GM23248 (cell line): ENCODE results near the gene ITGA6. TPM values are rescaled to one million over a fixed set of nuclear protein-coding genes. Genes with fewer than 3 reads are reported as not detected.
A peak's percentile ranks its signal among the peaks of the same experiment; 100 is the strongest.

Source experiments
- DNase-seq: peaks from one replicate; pipeline ENCODE4 v3.0.0-alpha.2; 2015
- H2AFZ ChIP-seq: fragments of 200-600 bp; sonication (generic); 2 replicates; pipeline ENCODE4 v1.6.1; 2016; ENCODE audit warnings: antibody characterized with exemption
- H3F3A ChIP-seq: fragments of 200-600 bp; sonication (generic); 2 replicates; pipeline ENCODE4 v1.6.1; 2016; ENCODE audit warnings: mild to moderate bottlenecking, antibody characterized with exemption, mixed run types; ENCODE audit not compliant: insufficient read depth
- H3K27ac ChIP-seq: fragments of 200-600 bp; sonication (generic); 2 replicates; pipeline ENCODE4 v1.5.1; 2016; ENCODE audit warnings: mild to moderate bottlenecking
- H3K27me3 ChIP-seq: fragments of 200-600 bp; sonication (generic); replicated peaks from 2 replicates; pipeline ENCODE4 v1.6.1; 2016; ENCODE audit warnings: mild to moderate bottlenecking; ENCODE audit not compliant: insufficient read depth
- H3K36me3 ChIP-seq: fragments of 200-600 bp; sonication (generic); 2 replicates; pipeline ENCODE4 v1.6.1; 2016; ENCODE audit warnings: low read depth, mild to moderate bottlenecking
- H3K4me1 ChIP-seq: fragments of 200-600 bp; sonication (generic); 2 replicates; pipeline ENCODE4 v1.6.1; 2016; ENCODE audit warnings: mild to moderate bottlenecking; ENCODE audit not compliant: insufficient read depth
- H3K4me2 ChIP-seq: fragments of 200-600 bp; sonication (generic); one replicate; pipeline ENCODE4 v1.6.1; 2016; ENCODE audit warnings: mild to moderate bottlenecking; ENCODE audit not compliant: unreplicated experiment
- H3K4me3 ChIP-seq: fragments of 200-600 bp; sonication (generic); 2 replicates; pipeline ENCODE4 v1.5.1; 2016; ENCODE audit warnings: mild to moderate bottlenecking
- H3K79me2 ChIP-seq: fragments of 200-600 bp; sonication (generic); 2 replicates; pipeline ENCODE4 v1.6.1; 2016; ENCODE audit warnings: mild to moderate bottlenecking; ENCODE audit not compliant: insufficient read depth
- H3K9ac ChIP-seq: fragments of 200-600 bp; sonication (generic); 2 replicates; pipeline ENCODE4 v1.6.1; 2016; ENCODE audit warnings: mild to moderate bottlenecking
- H3K9me2 ChIP-seq: fragments of 200-600 bp; sonication (generic); 2 replicates; pipeline ENCODE4 v1.6.1; 2016; ENCODE audit warnings: mixed run types, mild to moderate bottlenecking, moderate library complexity; ENCODE audit not compliant: insufficient read depth
- H3K9me3 ChIP-seq: fragments of 200-600 bp; sonication (generic); one replicate; pipeline ENCODE4 v1.6.1; 2017; ENCODE audit warnings: low read depth
- H4K20me1 ChIP-seq: fragments of 200-600 bp; sonication (generic); 2 replicates; pipeline ENCODE4 v1.6.0; 2016; ENCODE audit not compliant: insufficient read depth
- EZH2 ChIP-seq: fragments of 200-600 bp; sonication (generic); IDR thresholded peaks from 2 replicates; pipeline ENCODE4 v1.6.1; 2018; ENCODE audit warnings: antibody characterized with exemption, mild to moderate bottlenecking; ENCODE audit not compliant: insufficient read depth, poor library complexity, severe bottlenecking
- EZH2phosphoT487 ChIP-seq: fragments of 200-600 bp; sonication (generic); IDR thresholded peaks from 2 replicates; pipeline ENCODE4 v1.6.1; 2018; ENCODE audit warnings: antibody characterized with exemption, moderate library complexity, mild to moderate bottlenecking, low read depth; ENCODE audit not compliant: insufficient read depth
- WGBS, 2 experiments: methylation state at CpG; one replicate each; pipeline ENCODE4 v1.1.6; 2015 to 2017; ENCODE audit warnings: low lambda C conversion rate in 2 of 2, low coverage in 1 of 2; ENCODE audit errors: missing lambda C conversion rate in 2 of 2; 5-methylcytosine and 5-hydroxymethylcytosine counted together
- in situ Hi-C: fragments of 300-500 bp; cut with MboI; formaldehyde crosslinking; loops from 2 replicates; pipeline ENCODE4 v1.15.0; 2020
- polyA plus RNA-seq: library from polyadenylated mRNA; unstranded; fragments of >200 nt; fragmentation: Nextera tagmentation; extraction: Ambion mirVana; gene quantifications from 2 replicates; pipeline ENCODE4 v1.2.1, GENCODE V29; 2016
- total RNA-seq: library from RNA; depleted of rRNA; stranded (reverse); fragments of >200 nt; shearing (Covaris generic); gene quantifications from 2 replicates; pipeline ENCODE4 v1.2.3, GENCODE V29; 2014

The ITGA6 gene
- total and polyA plus RNA-seq, 2 experiments from 2014 or later, result 20.3 to 45.4 TPM

DNA sequence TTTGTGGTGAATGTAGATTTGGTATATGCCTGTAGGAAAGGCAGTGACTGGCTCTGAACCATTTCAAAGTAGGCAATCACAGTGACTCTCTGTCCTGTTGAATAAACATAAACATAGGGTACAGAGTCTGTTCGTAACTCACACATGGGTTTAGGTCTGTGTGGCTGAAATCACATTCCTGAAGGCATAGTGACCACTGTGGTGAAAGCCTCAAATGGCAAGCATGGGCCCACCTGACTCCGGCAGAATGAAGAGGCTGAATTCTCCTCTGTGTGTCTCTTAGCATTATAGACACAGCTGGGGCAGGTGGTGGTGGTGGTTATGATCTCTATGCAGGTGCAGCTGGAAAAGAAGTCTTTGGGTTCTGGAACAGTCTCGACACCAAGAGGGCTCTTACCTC is 61.2 kb downstream of the ITGA6 start:
- in situ Hi-C loops, result no loop called here

DNA sequence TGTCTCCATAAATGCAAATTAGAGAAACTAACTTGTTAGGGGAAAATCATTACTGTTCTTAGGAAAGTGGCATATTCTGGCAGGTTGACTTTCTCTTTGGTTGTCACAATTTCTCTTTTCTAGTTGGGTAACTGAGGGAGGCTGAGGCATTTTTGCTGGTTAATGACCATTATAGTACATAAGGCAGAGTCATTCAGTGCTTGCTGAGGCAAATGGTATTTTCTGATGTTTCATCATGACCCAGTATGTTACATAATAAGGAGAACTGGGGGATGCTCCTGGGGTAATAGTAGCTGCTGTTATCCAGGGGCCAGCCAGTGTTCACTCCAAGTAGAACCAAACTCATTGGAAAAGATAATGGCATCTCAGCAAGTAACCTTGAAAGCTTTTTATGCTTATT is 62.3 kb downstream of the ITGA6 start:
- 0 out of 2 replicates have a peak, but pooled peaks cover 8% of the 10 kb centered on the region for H3K4me1 ChIP-seq
- no peaks in the 10 kb centered on the region for H3F3A ChIP-seq
- no peaks in the 10 kb centered on the region for H3K79me2 ChIP-seq
- no peak overlapping the region for H3K9ac ChIP-seq
- no peaks in the 10 kb centered on the region for H3K27me3 ChIP-seq
- H3K9me2 ChIP-seq, result no peaks in the 10 kb centered on the region
- no peak overlapping the region for H3K4me3 ChIP-seq
- H4K20me1 ChIP-seq, result no peaks in the 10 kb centered on the region
- peaks cover 15% of the 10 kb centered on the region for H3K36me3 ChIP-seq
- H3K27ac ChIP-seq, result no peak overlapping the region
- no peak for TF ChIP-seq EZH2phosphoT487
- no peak for TF ChIP-seq EZH2
- H3K4me2 ChIP-seq, result no peak overlapping the region
- H2AFZ ChIP-seq, result no peak overlapping the region
- DNase-seq, result peak; percentile 50
- in situ Hi-C loops, result no loop called here
- no peaks in the 10 kb centered on the region for H3K9me3 ChIP-seq

More for the DNA sequence above, 61.2 kb downstream of the ITGA6 start:
- Histone ChIP-seq H3F3A (no peaks in the 10 kb centered on the region), H3K9me2 (no peaks in the 10 kb centered on the region), H3K36me3 (0 out of 2 replicates have a peak, but pooled peaks cover 7% of the 10 kb centered on the region), H3K4me2 (no peak overlapping the region), H4K20me1 (no peaks in the 10 kb centered on the region), H3K79me2 (no peaks in the 10 kb centered on the region), H3K4me3 (no peak overlapping the region), H3K27me3 (no peaks in the 10 kb centered on the region), H3K4me1 (0 out of 2 replicates have a peak, but pooled peaks cover 8% of the 10 kb centered on the region), H3K9ac (no peak overlapping the region), H3K27ac (no peak overlapping the region), H3K9me3 (no peaks in the 10 kb centered on the region), H2AFZ (no peak overlapping the region)
- TF ChIP-seq EZH2 (no peak), EZH2phosphoT487 (no peak)
- WGBS, 2 experiments, result 95 to 98% methylated on average over 3 of the region's 3 CpGs
- no peak for DNase-seq

DNA sequence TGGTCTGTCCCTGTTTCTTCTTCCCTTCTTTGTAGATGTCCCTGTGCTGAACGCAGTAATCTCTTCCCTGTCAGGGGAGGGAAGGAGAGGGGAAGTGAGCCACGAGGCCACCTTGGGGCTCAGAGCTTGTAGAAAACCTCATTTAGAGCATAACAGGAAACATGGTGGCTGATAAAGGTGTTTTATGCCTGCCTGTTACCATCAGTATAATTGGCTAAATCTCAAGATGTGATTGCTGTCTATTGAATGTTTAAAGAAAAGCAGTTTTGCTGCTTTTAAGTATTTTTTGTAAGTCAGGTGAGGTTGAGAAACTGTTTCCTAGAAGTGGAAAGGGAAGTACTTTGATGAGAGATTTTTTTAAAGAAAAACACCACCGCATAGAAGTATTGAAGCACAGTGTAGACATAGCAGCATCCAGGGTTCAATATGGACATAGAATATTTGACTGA is 68.8 kb downstream of the ITGA6 start:
- in situ Hi-C loops, result no loop called here
- Histone ChIP-seq H4K20me1 (no peaks in the 10 kb centered on the region), H3K4me2 (no peak overlapping the region), H2AFZ (no peak overlapping the region), H3K27ac (no peak overlapping the region), H3K79me2 (no peaks in the 10 kb centered on the region), H3K9me3 (no peaks in the 10 kb centered on the region), H3F3A (no peaks in the 10 kb centered on the region), H3K36me3 (peaks cover 16% of the 10 kb centered on the region), H3K4me1 (no peaks in the 10 kb centered on the region), H3K9ac (no peak overlapping the region), H3K9me2 (no peaks in the 10 kb centered on the region), H3K4me3 (no peak overlapping the region), H3K27me3 (no peaks in the 10 kb centered on the region)
- WGBS, 2 experiments, result 66 to 70% methylated on average over 3 of the region's 3 CpGs
- DNase-seq, result no peak
- no peak for TF ChIP-seq EZH2
- no peak for TF ChIP-seq EZH2phosphoT487

DNA sequence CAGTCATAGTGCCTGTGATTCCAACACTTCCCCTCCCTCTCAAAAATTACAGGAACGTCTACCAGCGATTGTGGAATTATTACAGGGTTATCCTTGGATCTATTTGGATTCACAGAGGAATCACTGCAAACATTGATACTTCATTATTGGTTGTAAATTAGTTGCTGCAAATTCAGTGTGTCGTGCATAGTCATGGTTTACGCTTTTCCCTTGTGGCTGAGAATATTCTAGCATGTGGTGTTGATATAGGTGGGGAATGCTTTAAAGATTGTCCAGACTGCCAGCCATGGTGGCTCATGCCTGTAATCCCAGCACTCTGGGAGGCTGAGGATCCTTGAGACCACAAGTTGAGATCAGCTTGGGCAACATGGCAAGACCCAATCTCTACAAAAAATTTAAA is 79.8 kb downstream of the ITGA6 start:
- in situ Hi-C loops, result no loop called here

DNA sequence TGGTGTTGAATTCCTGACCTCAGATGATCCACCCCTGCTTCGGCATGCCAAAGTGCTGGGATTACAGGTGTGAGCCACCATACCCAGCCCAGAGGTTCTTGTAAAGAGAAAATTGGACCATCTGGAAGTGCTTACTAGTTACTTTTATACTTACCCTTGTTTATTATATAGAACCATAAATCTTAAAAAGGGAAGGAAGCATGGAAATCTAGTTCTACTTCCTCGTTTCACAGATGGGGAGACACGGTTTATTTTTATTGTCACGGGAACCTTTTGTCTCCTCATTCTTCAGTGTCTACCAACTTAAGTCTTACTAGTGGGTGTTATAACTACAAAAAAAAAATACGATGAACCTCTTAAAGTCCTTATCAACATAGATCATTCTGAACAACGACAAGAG is 82.7 kb downstream of the ITGA6 start:
- H3K36me3 ChIP-seq, result peaks cover 7% of the 10 kb centered on the region; the same call in 1 of the 2 replicates
- H4K20me1 ChIP-seq, result no peaks in the 10 kb centered on the region
- WGBS, 2 experiments, result 71 to 74% methylated on average over 6 of the region's 6 CpGs
- H3K4me2 ChIP-seq, result no peak overlapping the region
- peaks cover 6% of the 10 kb centered on the region for H3K9me3 ChIP-seq
- TF ChIP-seq EZH2 (no peak), EZH2phosphoT487 (no peak)
- no peaks in the 10 kb centered on the region for H3K27me3 ChIP-seq
- H3K4me3 ChIP-seq, result no peak overlapping the region
- no peaks in the 10 kb centered on the region for H3F3A ChIP-seq
- H3K9me2 ChIP-seq, result no peaks in the 10 kb centered on the region
- in situ Hi-C loops, result no loop called here
- H3K9ac ChIP-seq, result no peak overlapping the region
- H2AFZ ChIP-seq, result no peak overlapping the region
- H3K4me1 ChIP-seq, result no peaks in the 10 kb centered on the region
- no peak overlapping the region for H3K27ac ChIP-seq
- no peaks in the 10 kb centered on the region for H3K79me2 ChIP-seq
- no peak for DNase-seq

More for the DNA sequence above, 79.8 kb downstream of the ITGA6 start:
- Histone ChIP-seq H3F3A (no peaks in the 10 kb centered on the region), H3K9ac (no peak overlapping the region), H3K79me2 (no peaks in the 10 kb centered on the region), H3K4me1 (no peaks in the 10 kb centered on the region), H3K27me3 (no peaks in the 10 kb centered on the region), H3K27ac (no peak overlapping the region), H3K9me3 (peaks cover 6% of the 10 kb centered on the region), H3K9me2 (no peaks in the 10 kb centered on the region), H4K20me1 (no peaks in the 10 kb centered on the region), H3K4me2 (no peak overlapping the region), H3K4me3 (no peak overlapping the region), H3K36me3 (peaks cover 14% of the 10 kb centered on the region; the same call in 1 of the 2 replicates), H2AFZ (no peak overlapping the region)
- TF ChIP-seq EZH2phosphoT487 (no peak), EZH2 (no peak)
- 95 to 97% methylated on average over 4 of the region's 4 CpGs for WGBS, 2 experiments
- no peak for DNase-seq
